CD1c-positive myeloid dendritic cell (primary cell): Measurements from ENCODE around the gene CARD9.
"Not testable (repeated sequence)": the region's sequence is repeated elsewhere in the genome, so short reads cannot be mapped to it uniquely, and the experiment has no call there.

Experiments used
- DNase-seq: peaks from one replicate; pipeline ENCODE4 v3.0.0-alpha.2; 2016; ENCODE audit errors: extremely low spot score

CARD9 gene

GRCh38 chr9:136322756-136323330 lies 50.6 kb downstream of the CARD9 start:
- DNase-seq = no peak

GRCh38 chr9:136321561-136321960 lies 51.9 kb downstream of the CARD9 start:
- DNase-seq = no peak

- not testable (repeated sequence) for DNase-seq
Measured at GRCh38 chr9:136320972-136321371, 52.5 kb downstream of the CARD9 start.

GRCh38 chr9:136319955-136320354 lies 53.5 kb downstream of the CARD9 start:
- DNase-seq = not testable (repeated sequence)

GRCh38 chr9:136319244-136319643 lies 54.2 kb downstream of the CARD9 start:
- not testable (repeated sequence) for DNase-seq

- no peak for DNase-seq
Measured at GRCh38 chr9:136318776-136319241, 54.7 kb downstream of the CARD9 start.

- no peak for DNase-seq
Measured at GRCh38 chr9:136318111-136318775, 55.2 kb downstream of the CARD9 start.

GRCh38 chr9:136317695-136318094 lies 55.8 kb downstream of the CARD9 start:
- DNase-seq = no peak

- no peak for DNase-seq
Measured at GRCh38 chr9:136316896-136317676, 56.4 kb downstream of the CARD9 start.

- no peak for DNase-seq
Measured at GRCh38 chr9:136316271-136316751, 57.2 kb downstream of the CARD9 start.

- DNase-seq = no peak
Measured at GRCh38 chr9:136314944-136315343, 58.5 kb downstream of the CARD9 start.

- no peak for DNase-seq
Measured at GRCh38 chr9:136314056-136314416, 59.4 kb downstream of the CARD9 start.
